ENCODE results near the gene MYOF. TPM values are rescaled to one million over a fixed set of nuclear protein-coding genes. Genes with fewer than 3 reads are reported as not detected.

The MYOF gene
- total and polyA plus RNA-seq, 9 of the 15 experiments (the other 6 are each of a cell fraction or from before 2014, with no cell fraction given) = 0.06 to 0.27 TPM; not detected in 7

GRCh38 chr10:93288679-93289634 is 193.2 kb downstream of the MYOF start (continued):
- TF ChIP-seq ZC3H4 (CRISPR knock-in tag; IDR thresholded peaks at IDR 0.05; ENCODE audit: borderline replicate concordance) = no peak
- peak; percentile 75 for TF ChIP-seq REST (IDR thresholded peaks at IDR 0.05; ENCODE audit: borderline replicate concordance)
- no peak for TF ChIP-seq REST (CRISPR knock-in tag; IDR thresholded peaks at IDR 0.05; ENCODE audit: low read depth)
- TF ChIP-seq GABPB2 (CRISPR knock-in tag; conservative IDR thresholded peaks at IDR 0.05) = no peak
- TF ChIP-seq FOXO4 (CRISPR knock-in tag; IDR thresholded peaks at IDR 0.05) = no peak
- no peak for TF ChIP-seq BDP1 (IDR thresholded peaks at IDR 0.05; ENCODE audit: insufficient read depth, insufficient read length)
- TF ChIP-seq PTRF (tag; IDR thresholded peaks at IDR 0.05) = no peak
- TF ChIP-seq UBTF (IDR thresholded peaks at IDR 0.05; ENCODE audit: borderline replicate concordance in 1 of 2, low read depth in 2 of 2, low read length in 2 of 2) = no peak
- TF ChIP-seq ZNF24 (IDR thresholded peaks at IDR 0.05) = peak; percentile 82
- peak; percentile 60; the same call in 1 of the 2 replicates for TF ChIP-seq ZNF263 (CRISPR knock-in tag; IDR thresholded peaks at IDR 0.05; ENCODE audit: borderline replicate concordance)
- TF ChIP-seq ESRRB (CRISPR knock-in tag; IDR thresholded peaks at IDR 0.05; ENCODE audit: borderline replicate concordance) = no peak
- no peak for TF ChIP-seq IRF2 (CRISPR knock-in tag; IDR thresholded peaks at IDR 0.05)
- no peak for TF ChIP-seq ZNF586 (CRISPR knock-in tag; conservative IDR thresholded peaks at IDR 0.05)
- TF ChIP-seq ARID1B (IDR thresholded peaks at IDR 0.05) = no peak
- no peak for TF ChIP-seq KAT2B (IDR thresholded peaks at IDR 0.05; ENCODE audit: low read depth, low read length)
- no peak for TF ChIP-seq MEF2A (IDR thresholded peaks at IDR 0.05; ENCODE audit: control insufficient read depth, low read depth, low read length)

All from K562 (cell line).